Breast epithelium (tissue), 3 donors: ENCODE measurements around the gene KNOP1.

Source experiments
- POLR2AphosphoS5 ChIP-seq, 3 donors: sonication (generic); formaldehyde crosslinking; IDR thresholded peaks; one replicate each; pipeline ENCODE4 v1.6.1; 2017; ENCODE audit warnings: antibody characterized with exemption in 3 of 3
- TF ChIP-seq, protein P1 (sequence below), 3 donors: fragments of 450-650 bp; IDR thresholded peaks; one replicate each; pipeline ENCODE4 v1.5.1; 2016 to 2017; ENCODE audit warnings: antibody characterized with exemption in 3 of 3, mild to moderate bottlenecking in 3 of 3, moderate library complexity in 3 of 3

GRCh38 chr16:19703172-19703889 lies 14.7 kb downstream of the KNOP1 start:
- TF ChIP-seq, protein P1, sequence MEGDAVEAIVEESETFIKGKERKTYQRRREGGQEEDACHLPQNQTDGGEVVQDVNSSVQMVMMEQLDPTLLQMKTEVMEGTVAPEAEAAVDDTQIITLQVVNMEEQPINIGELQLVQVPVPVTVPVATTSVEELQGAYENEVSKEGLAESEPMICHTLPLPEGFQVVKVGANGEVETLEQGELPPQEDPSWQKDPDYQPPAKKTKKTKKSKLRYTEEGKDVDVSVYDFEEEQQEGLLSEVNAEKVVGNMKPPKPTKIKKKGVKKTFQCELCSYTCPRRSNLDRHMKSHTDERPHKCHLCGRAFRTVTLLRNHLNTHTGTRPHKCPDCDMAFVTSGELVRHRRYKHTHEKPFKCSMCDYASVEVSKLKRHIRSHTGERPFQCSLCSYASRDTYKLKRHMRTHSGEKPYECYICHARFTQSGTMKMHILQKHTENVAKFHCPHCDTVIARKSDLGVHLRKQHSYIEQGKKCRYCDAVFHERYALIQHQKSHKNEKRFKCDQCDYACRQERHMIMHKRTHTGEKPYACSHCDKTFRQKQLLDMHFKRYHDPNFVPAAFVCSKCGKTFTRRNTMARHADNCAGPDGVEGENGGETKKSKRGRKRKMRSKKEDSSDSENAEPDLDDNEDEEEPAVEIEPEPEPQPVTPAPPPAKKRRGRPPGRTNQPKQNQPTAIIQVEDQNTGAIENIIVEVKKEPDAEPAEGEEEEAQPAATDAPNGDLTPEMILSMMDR (IDR thresholded peaks at IDR 0.05), result no peak
- TF ChIP-seq POLR2AphosphoS5 (IDR thresholded peaks at IDR 0.05), result no peak
